Body of pancreas (tissue), 4 donors: ENCODE data around the gene LGR4. TPM values are rescaled to one million over a fixed set of nuclear protein-coding genes. Genes with fewer than 3 reads are reported as not detected.

Experiments
- ATAC-seq: fragments of 150-250 bp; one replicate; pipeline ENCODE4 v1.9.1; 2016
- DNase-seq, 4 donors: peaks; one replicate each; pipeline ENCODE4 v3.0.0-alpha.2; 2019
- H3K27ac ChIP-seq, 4 donors: fragments of 200-600 bp; sonication (generic); 1 replicate in 3 of 4; 2 replicates in 1 of 4; pipeline versions ENCODE4 v1.5.1 to v1.6.1; 2016 to 2019; ENCODE audit warnings: mild to moderate bottlenecking in 1 of 4, mixed read lengths in 1 of 4, moderate library complexity in 1 of 4
- H3K27me3 ChIP-seq, 2 donors: fragments of 200-600 bp; sonication (generic); one replicate each; pipeline ENCODE4 v1.6.0; 2016; ENCODE audit warnings: mild to moderate bottlenecking in 1 of 2
- H3K36me3 ChIP-seq, 2 donors: fragments of 200-600 bp; sonication (generic); replicated peaks in 1 of 2; 2 replicates each; pipeline ENCODE4 v1.5.1; 2016; ENCODE audit warnings: low read depth in 2 of 2; ENCODE audit not compliant: insufficient read depth in 1 of 2
- H3K4me1 ChIP-seq: fragments of 200-600 bp; sonication (generic); one replicate; pipeline ENCODE4 v1.6.0; 2016
- H3K4me3 ChIP-seq, 2 donors: fragments of 200-600 bp; sonication (generic); 1 replicate in 1 of 2; 2 replicates in 1 of 2; pipeline ENCODE4 v1.5.1; 2016 to 2019
- H3K9me3 ChIP-seq, 3 donors: fragments of 200-600 bp; sonication (generic); 1 replicate in 2 of 3; 2 replicates in 1 of 3; pipeline ENCODE4 v1.5.1; 2016
- CTCF ChIP-seq, 7 experiments: fragments of 450-650 bp in 4 of 7; fragments of 200-600 bp in 3 of 7; sonication (generic) in 3 of 7; IDR thresholded peaks; one replicate each; pipeline ENCODE4 v1.5.1; 2016 to 2019; ENCODE audit warnings: antibody characterized with exemption in 7 of 7
- POLR2A ChIP-seq, 3 donors: fragments of 450-650 bp; IDR thresholded peaks; one replicate each; pipeline ENCODE4 v1.6.1; 2016; ENCODE audit warnings: antibody characterized with exemption in 3 of 3, mild to moderate bottlenecking in 2 of 3
- WGBS, 2 donors: methylation state at CpG; one replicate each; pipeline ENCODE4 v1.1.5; 2017; 5-methylcytosine and 5-hydroxymethylcytosine counted together
- intact Hi-C: fragments of 100-400 bp; cut with DNase I; formaldehyde crosslinking; loops from one replicate; pipeline ENCODE4 v1.15.1; 2023
- total RNA-seq, 2 donors: library from RNA; depleted of rRNA; stranded (reverse); fragments of >200 nt; gene quantifications; one replicate each; pipeline ENCODE4 v1.1.0, GENCODE V29; 2016

LGR4 gene
- total RNA-seq, 2 donors from 2014 or later = 120 to 145 TPM

- TF ChIP-seq CTCF (IDR thresholded peaks at IDR 0.05) (no peak), POLR2A (IDR thresholded peaks at IDR 0.05) (no peak)
- intact Hi-C loops = no loop called here
- ATAC-seq (no peak), DNase-seq (no peak)
- WGBS, 2 donors = 60 to 62% methylated on average over 5 of the region's 5 CpGs
- Histone ChIP-seq H3K36me3 (no peaks in the 10 kb centered on the region), H3K4me1 (peaks cover 77% of the 10 kb centered on the region), H3K27me3 (no peaks in the 10 kb centered on the region), H3K4me3 (no peak overlapping the region), H3K9me3 (no peaks in the 10 kb centered on the region), H3K27ac (peak overlapping the region in 3 of 4 donors; percentile 16 to 90 (median 53))
Observed at GRCh38 chr11:27391331-27392015, 81.1 kb downstream of the LGR4 start.

- Histone ChIP-seq H3K27ac (peak overlapping the region in 2 of 4 donors; percentile 31 to 90), H3K27me3 (no peaks in the 10 kb centered on the region), H3K4me1 (peaks cover 68% of the 10 kb centered on the region), H3K9me3 (no peaks in the 10 kb centered on the region), H3K36me3 (no peaks in the 10 kb centered on the region), H3K4me3 (no peak overlapping the region)
- 52 to 60% methylated on average over 6 of the region's 6 CpGs for WGBS, 2 donors
- DNase-seq (no peak), ATAC-seq (no peak)
- intact Hi-C loops = no loop called here
- TF ChIP-seq CTCF (IDR thresholded peaks at IDR 0.05) (no peak), POLR2A (IDR thresholded peaks at IDR 0.05) (no peak)
Observed at GRCh38 chr11:27390318-27391295, 82.0 kb downstream of the LGR4 start.

- no peak for ATAC-seq
- 41 to 45% methylated on average over 1 of the region's 1 CpG for WGBS, 2 donors
Observed at GRCh38 chr11:27388869-27389268, 83.7 kb downstream of the LGR4 start.

GRCh38 chr11:27388001-27388400 lies 84.6 kb downstream of the LGR4 start:
- Histone ChIP-seq H3K9me3 (no peaks in the 10 kb centered on the region), H3K4me3 (no peak overlapping the region), H3K27ac (peak overlapping the region in 1 of 4 donors; percentile 5), H3K4me1 (peaks cover 50% of the 10 kb centered on the region), H3K36me3 (peaks cover 0 to 2% of the 10 kb centered on the region in 2 donors), H3K27me3 (no peaks in the 10 kb centered on the region)
- intact Hi-C loops = no loop called here
- no peak for ATAC-seq
- DNase-seq = no peak
- WGBS, 2 donors = 8 to 28% methylated on average over 2 of the region's 2 CpGs
- TF ChIP-seq POLR2A (IDR thresholded peaks at IDR 0.05) (no peak), CTCF (IDR thresholded peaks at IDR 0.05) (no peak)

More at GRCh38 chr11:27388869-27389268, 83.7 kb downstream of the LGR4 start:
- Histone ChIP-seq H3K4me1 (peaks cover 53% of the 10 kb centered on the region), H3K27me3 (no peaks in the 10 kb centered on the region), H3K4me3 (no peak overlapping the region), H3K36me3 (peaks cover 0 to 2% of the 10 kb centered on the region in 2 donors), H3K27ac (peak overlapping the region in 2 of 4 donors; percentile 6 to 24), H3K9me3 (no peaks in the 10 kb centered on the region)
- no peak for TF ChIP-seq CTCF (IDR thresholded peaks at IDR 0.05)
- TF ChIP-seq POLR2A (IDR thresholded peaks at IDR 0.05) = no peak
- DNase-seq = no peak
- intact Hi-C loops = no loop called here
